HCT116 (cell line): ENCODE measurements around the gene TMEM238. TPM values are rescaled to one million over a fixed set of nuclear protein-coding genes. Genes with fewer than 3 reads are reported as not detected.

ENCODE experiments used
- ATAC-seq: fragments of 200-7000 bp; cut with Tn5 transposase; 2 replicates; pipeline ENCODE4 v1.9.1; 2020; ENCODE audit warnings: mild to moderate bottlenecking, moderate library complexity
- BruUV-seq: library from RNA; stranded (reverse); fragments of 400-500 nt; replicated peaks from 2 replicates; lab custom pipeline; 2021; lab: Mats Ljungman, UMichigan
- CTCF ChIA-PET: fragments of 300-600 bp; sonication (Branson Sonifier 250); formaldehyde crosslinking; loops from one replicate; lab custom pipeline; 2021; ENCODE audit warnings: antibody characterized with exemption; lab: Charles Lee
- POLR2A ChIA-PET: fragments of 300-600, 350-600 bp; sonication (Branson Sonifier 250); formaldehyde crosslinking; loops from one replicate; lab custom pipeline; 2021; ENCODE audit warnings: antibody characterized with exemption; lab: Charles Lee
- RAD21 ChIA-PET, 2 experiments: fragments of 300-600 bp; sonication (Branson Sonifier 250); formaldehyde crosslinking; loops; one replicate each; lab custom pipeline; 2023; ENCODE audit warnings: low total read pairs in 2 of 2; ENCODE audit not compliant: uncharacterized antibody in 2 of 2, unreplicated experiment in 2 of 2, low non-redundant PET in 1 of 2; lab: Charles Lee
- DNase-seq: peaks from one replicate; pipeline ENCODE4 v3.0.0-alpha.2; 2010; ENCODE audit warnings: low read depth, low spot score
- H2AFZ ChIP-seq: fragments of 200-600 bp; shearing (Covaris generic), sonication (generic); 2 replicates; pipeline ENCODE4 v1.6.1; 2017; ENCODE audit warnings: low read depth, mixed run types, mixed read lengths, antibody characterized with exemption, low read length; ENCODE audit not compliant: poor library complexity, severe bottlenecking
- H3K27ac ChIP-seq: 2 replicates; pipeline ENCODE4 v1.5.1; 2012; ENCODE audit warnings: low read depth, low read length
- H3K27me3 ChIP-seq: fragments of 200-600 bp; sonication (generic); 2 replicates; pipeline ENCODE4 v1.6.1; 2016; ENCODE audit warnings: mixed run types, low read length, mixed read lengths; ENCODE audit not compliant: insufficient read depth
- H3K36me3 ChIP-seq, 2 experiments: fragments of 200-500 bp in 1 of 2; fragments of 200-600 bp in 1 of 2; sonication (Bioruptor generic) in 1 of 2; sonication (generic) in 1 of 2; 2 replicates each; pipeline versions ENCODE4 v1.5.1 to v1.6.1; 2014 to 2016; ENCODE audit warnings: low read length in 2 of 2, inconsistent platforms in 1 of 2, mixed read lengths in 1 of 2, mixed run types in 1 of 2; ENCODE audit not compliant: insufficient read depth in 2 of 2, control insufficient read depth in 1 of 2
- H3K4me1 ChIP-seq, 2 experiments: fragments of 200-600 bp in 1 of 2; sonication (generic) in 1 of 2; 2 replicates each; pipeline versions ENCODE4 v1.5.1 to v1.6.1; 2012 to 2017; ENCODE audit warnings: low read length in 2 of 2, inconsistent platforms in 1 of 2, mild to moderate bottlenecking in 1 of 2, mixed read lengths in 1 of 2, mixed run types in 1 of 2, moderate library complexity in 1 of 2; ENCODE audit not compliant: insufficient read depth in 2 of 2, control insufficient read depth in 1 of 2
- H3K4me2 ChIP-seq: fragments of 200-600 bp; sonication (generic); 2 replicates; pipeline ENCODE4 v1.6.1; 2017; ENCODE audit warnings: mixed run types, low read length, mixed read lengths
- H3K4me3 ChIP-seq, 2 experiments: fragments of 200-600 bp in 1 of 2; sonication (generic) in 1 of 2; replicated peaks in 1 of 2; 2 replicates each; pipeline ENCODE4 v1.5.1; 2011 to 2016; ENCODE audit warnings: low read length in 2 of 2, control low read depth in 1 of 2, low read depth in 1 of 2, mild to moderate bottlenecking in 1 of 2, mixed read lengths in 1 of 2, mixed run types in 1 of 2
- H3K79me2 ChIP-seq: fragments of 200-600 bp; sonication (generic); 2 replicates; pipeline ENCODE4 v1.6.1; 2017; ENCODE audit warnings: mild to moderate bottlenecking, mixed run types, low read length, moderate library complexity, mixed read lengths; ENCODE audit not compliant: insufficient read depth
- H3K9ac ChIP-seq: fragments of 200-600 bp; sonication (generic); 2 replicates; pipeline ENCODE4 v1.6.1; 2016; ENCODE audit warnings: low read length, mixed read lengths
- H3K9me2 ChIP-seq: fragments of 200-600 bp; sonication (generic), shearing (Covaris generic); 2 replicates; pipeline ENCODE4 v1.6.1; 2017; ENCODE audit warnings: mixed run types, mild to moderate bottlenecking, moderate library complexity; ENCODE audit not compliant: insufficient read depth
- H3K9me3 ChIP-seq, 2 experiments: fragments of 200-500 bp in 1 of 2; fragments of 200-600 bp in 1 of 2; sonication (Bioruptor generic) in 1 of 2; sonication (generic) in 1 of 2; 2 replicates each; pipeline ENCODE4 v1.6.1; 2014 to 2017; ENCODE audit warnings: low read length in 2 of 2, mixed read lengths in 2 of 2, inconsistent platforms in 1 of 2, low read depth in 1 of 2, mild to moderate bottlenecking in 1 of 2, mixed run types in 1 of 2, moderate library complexity in 1 of 2; ENCODE audit not compliant: control insufficient read depth in 1 of 2, insufficient read depth in 1 of 2
- H4K20me1 ChIP-seq: fragments of 200-600 bp; sonication (generic), shearing (Covaris generic); 2 replicates; pipeline ENCODE4 v1.6.1; 2017; ENCODE audit warnings: mixed run types, mild to moderate bottlenecking, moderate library complexity; ENCODE audit not compliant: insufficient read depth
- CBX3 ChIP-seq: IDR thresholded peaks from 2 replicates; pipeline ENCODE4 v1.6.1; 2012; ENCODE audit warnings: low read depth
- CEBPB ChIP-seq: IDR thresholded peaks from 2 replicates; pipeline ENCODE4 v1.6.1; 2012; ENCODE audit warnings: low read depth
- REST ChIP-seq: IDR thresholded peaks from 2 replicates; pipeline ENCODE4 v1.6.1; 2012; ENCODE audit warnings: low read depth
- YY1 ChIP-seq: IDR thresholded peaks from 2 replicates; pipeline ENCODE4 v1.6.1; 2011; ENCODE audit warnings: low read length, low read depth, moderate library complexity, mild to moderate bottlenecking; ENCODE audit not compliant: insufficient replicate concordance; ENCODE audit errors: extremely low read depth
- intact Hi-C: fragments of 100-400 bp; cut with micrococcal nuclease; formaldehyde crosslinking; loops from 2 replicates; pipeline ENCODE4 v1.10.0; 2022
- total RNA-seq: library from RNA; stranded (reverse); gene quantifications from one replicate; pipeline ENCODE4 v1.2.1, GENCODE V29; 2021; ENCODE audit not compliant: unreplicated experiment

The TMEM238 gene
- total RNA-seq, 1 experiment from 2014 or later = 21.0 TPM

- H4K20me1 ChIP-seq = peaks cover 8% of the 10 kb centered on the region; the same call in 1 of the 2 replicates
- TSS peak; percentile 93 for BruUV-seq
- peaks cover 12 to 27% of the 10 kb centered on the region in 2 experiments for H3K4me1 ChIP-seq
- peak overlapping the region; percentile 95 for H3K27ac ChIP-seq
- no peak for TF ChIP-seq REST
- no peak for TF ChIP-seq CEBPB
- TF ChIP-seq CBX3 = peak; percentile 55; the same call in 1 of the 2 replicates
- TF ChIP-seq YY1 = no peak
- TF ChIP-seq, all 23 proteins: peak for 1
- Histone ChIP-seq H3K9ac (peak overlapping the region; percentile 99), H3K79me2 (peaks cover 38% of the 10 kb centered on the region), H3K4me2 (peak overlapping the region; percentile 83), H3K27me3 (no peaks in the 10 kb centered on the region), H3K36me3 (peaks cover 18 to 29% of the 10 kb centered on the region in 2 experiments; a peak in 3 of 4 replicates), H2AFZ (peak overlapping the region; percentile 67), H3K4me3 (peak overlapping the region; percentile 19 to 45), H3K9me3 (no peaks in the 10 kb centered on the region), H3K9me2 (no peaks in the 10 kb centered on the region)
- ChIA-PET POLR2A (interaction anchor here (0.6 to 1.4 kb wide), 3 partner anchors 26 to 216 kb away, joined by 3 to 4 read pairs (median 3); partner anchors contain the start of genes HSPBP1 and ZNF784), RAD21 (no interaction called here), CTCF (interaction anchor here (2.0 kb wide), 1 partner anchor 262 kb away, joined by 6 read pairs; no protein-coding TSS in a partner anchor)
- ATAC-seq (no peak), DNase-seq (no peak)
- intact Hi-C loops = no loop called here
Measured at GRCh38 chr19:55408533-55408872, 24.4 kb upstream of the TMEM238 start.
